Astrocyte (in vitro differentiated cells and primary cell): ENCODE measurements around the gene ARHGAP24. TPM values are rescaled to one million over a fixed set of nuclear protein-coding genes. Genes with fewer than 3 reads are reported as not detected.

Source experiments
- DNase-seq: peaks from one replicate; pipeline ENCODE4 v3.0.0-alpha.2; 2010; ENCODE audit warnings: low read depth
- FAIRE-seq: peaks from 2 replicates; lab custom pipeline; 2011; peaks lifted over from hg19 to GRCh38; lab: Jason Lieb, UNC
- H2AFZ ChIP-seq: 2 replicates; pipeline ENCODE4 v1.6.0; 2012; ENCODE audit warnings: low read depth, low read length, inconsistent platforms
- H3K27ac ChIP-seq: 2 replicates; pipeline ENCODE4 v1.5.1; 2011; ENCODE audit warnings: low read depth, low read length, inconsistent platforms
- H3K27me3 ChIP-seq: 2 replicates; pipeline ENCODE4 v1.6.0; 2011; ENCODE audit warnings: low read length, inconsistent platforms; ENCODE audit not compliant: insufficient read depth
- H3K36me3 ChIP-seq: 2 replicates; pipeline ENCODE4 v1.5.1; 2011; ENCODE audit warnings: low read length, inconsistent platforms; ENCODE audit not compliant: insufficient read depth
- H3K4me1 ChIP-seq: 2 replicates; pipeline ENCODE4 v1.5.1; 2011; ENCODE audit warnings: low read length, inconsistent platforms; ENCODE audit not compliant: insufficient read depth
- H3K4me2 ChIP-seq: 2 replicates; pipeline ENCODE4 v1.6.0; 2012; ENCODE audit warnings: low read length, inconsistent platforms
- H3K4me3 ChIP-seq: 2 replicates; pipeline ENCODE4 v1.5.1; 2011; ENCODE audit warnings: low read depth, mild to moderate bottlenecking, low read length, inconsistent platforms; ENCODE audit not compliant: insufficient read depth
- H3K79me2 ChIP-seq: 2 replicates; pipeline ENCODE4 v1.6.0; 2012; ENCODE audit warnings: mild to moderate bottlenecking, low read length, inconsistent platforms; ENCODE audit not compliant: insufficient read depth
- H3K9ac ChIP-seq: 2 replicates; pipeline ENCODE4 v1.6.0; 2012; ENCODE audit warnings: mild to moderate bottlenecking, low read length, inconsistent platforms
- H3K9me3 ChIP-seq: 2 replicates; pipeline ENCODE4 v1.5.1; 2012; ENCODE audit warnings: low read depth, mild to moderate bottlenecking, low read length, inconsistent platforms; ENCODE audit not compliant: insufficient read depth
- H4K20me1 ChIP-seq: 2 replicates; pipeline ENCODE4 v1.6.0; 2012; ENCODE audit warnings: low read length, inconsistent platforms; ENCODE audit not compliant: insufficient read depth
- H3K27ac Mint-ChIP-seq: one replicate; pipeline ENCODE4 v1.8.0; 2021; ENCODE audit warnings: mild to moderate bottlenecking, mixed read lengths; ENCODE audit not compliant: unreplicated experiment
- H3K27me3 Mint-ChIP-seq: one replicate; pipeline ENCODE4 v1.8.0; 2021; ENCODE audit warnings: low read depth, mixed read lengths; ENCODE audit not compliant: unreplicated experiment
- H3K36me3 Mint-ChIP-seq: one replicate; pipeline ENCODE4 v1.8.0; 2021; ENCODE audit warnings: low read depth, mixed read lengths; ENCODE audit not compliant: unreplicated experiment
- H3K4me1 Mint-ChIP-seq: one replicate; pipeline ENCODE4 v1.8.0; 2021; ENCODE audit warnings: low read depth, mixed read lengths; ENCODE audit not compliant: unreplicated experiment
- H3K4me3 Mint-ChIP-seq: one replicate; pipeline ENCODE4 v1.8.0; 2021; ENCODE audit warnings: mild to moderate bottlenecking, moderate library complexity, mixed read lengths; ENCODE audit not compliant: unreplicated experiment
- H3K9me3 Mint-ChIP-seq: one replicate; pipeline ENCODE4 v1.8.0; 2021; ENCODE audit warnings: mild to moderate bottlenecking, mixed read lengths; ENCODE audit not compliant: unreplicated experiment
- CTCF ChIP-seq: IDR thresholded peaks from 2 replicates; pipeline ENCODE4 v1.5.1; 2011; ENCODE audit warnings: low read depth, mild to moderate bottlenecking, inconsistent platforms, low read length, moderate library complexity; ENCODE audit not compliant: insufficient read depth
- EZH2 ChIP-seq: IDR thresholded peaks from 2 replicates; pipeline ENCODE4 v1.6.1; 2012; ENCODE audit warnings: mild to moderate bottlenecking, low read length, inconsistent platforms; ENCODE audit not compliant: insufficient read depth
- total RNA-seq: library from RNA; stranded (reverse); gene quantifications from 2 replicates; pipeline ENCODE4 v1.2.1, GENCODE V29; 2021

The ARHGAP24 gene
- total RNA-seq, 1 donor from 2014 or later = 2.1 TPM

- H3K79me2 ChIP-seq = no peaks in the 10 kb centered on the region
- H3K4me1 ChIP-seq = peaks cover 11% of the 10 kb centered on the region
- H3K4me3 Mint-ChIP-seq = no peak overlapping the region
- no peaks in the 10 kb centered on the region for H3K9me3 Mint-ChIP-seq
- peaks cover 11% of the 10 kb centered on the region for H4K20me1 ChIP-seq
- no peak overlapping the region for H3K27ac Mint-ChIP-seq
- no peaks in the 10 kb centered on the region for H3K9me3 ChIP-seq
- no peak overlapping the region for H3K4me2 ChIP-seq
- no peak overlapping the region for H3K4me3 ChIP-seq
- H3K27ac ChIP-seq = no peak overlapping the region
- H3K36me3 ChIP-seq = no peaks in the 10 kb centered on the region
- H2AFZ ChIP-seq = no peak overlapping the region
- TF ChIP-seq CTCF = no peak
- no peak for TF ChIP-seq EZH2
- H3K27me3 Mint-ChIP-seq = no peaks in the 10 kb centered on the region
- H3K36me3 Mint-ChIP-seq = no peaks in the 10 kb centered on the region
- H3K4me1 Mint-ChIP-seq = peaks cover 18% of the 10 kb centered on the region
- FAIRE-seq (no peak), DNase-seq (no peak)
- no peak overlapping the region for H3K9ac ChIP-seq
- no peaks in the 10 kb centered on the region for H3K27me3 ChIP-seq
These were observed 450.1 kb downstream of the ARHGAP24 start for GRCh38 chr4:85925071-85925470.

GRCh38 chr4:85928775-85929591 lies 454.0 kb downstream of the ARHGAP24 start:
- Histone ChIP-seq H4K20me1 (peaks cover 14% of the 10 kb centered on the region), H3K27me3 (no peaks in the 10 kb centered on the region), H3K9me3 (no peaks in the 10 kb centered on the region), H3K79me2 (no peaks in the 10 kb centered on the region), H3K9ac (no peak overlapping the region), H2AFZ (no peak overlapping the region), H3K4me2 (peak overlapping the region; percentile 35), H3K36me3 (no peaks in the 10 kb centered on the region), H3K4me3 (no peak overlapping the region), H3K27ac (no peak overlapping the region), H3K4me1 (peaks cover 11% of the 10 kb centered on the region)
- Mint-ChIP-seq H3K4me3 (peak overlapping the region; percentile 1), H3K27me3 (no peaks in the 10 kb centered on the region), H3K27ac (peak overlapping the region; percentile 29), H3K4me1 (peaks cover 25% of the 10 kb centered on the region), H3K9me3 (no peaks in the 10 kb centered on the region), H3K36me3 (no peaks in the 10 kb centered on the region)
- peak; percentile 70 for DNase-seq
- no peak for TF ChIP-seq EZH2
- no peak for TF ChIP-seq CTCF
- no peak for FAIRE-seq
